Sigmoid colon (tissue), 7 donors: Measurements from ENCODE around the gene HNRNPU. TPM values are rescaled to one million over a fixed set of nuclear protein-coding genes. Genes with fewer than 3 reads are reported as not detected.

Experiments
- DNase-seq: peaks from one replicate; pipeline ENCODE4 v3.0.0-alpha.2; 2019
- H3K27ac ChIP-seq, 4 donors: fragments of 200-600 bp; sonication (generic); one replicate each; pipeline ENCODE4 v1.5.1; 2016 to 2019; ENCODE audit warnings: mild to moderate bottlenecking in 1 of 4
- H3K27me3 ChIP-seq, 3 donors: fragments of 200-600 bp; sonication (generic); one replicate each; pipeline ENCODE4 v1.5.1; 2019; ENCODE audit warnings: mild to moderate bottlenecking in 1 of 3
- H3K36me3 ChIP-seq, 4 donors: fragments of 200-600 bp; sonication (generic); one replicate each; pipeline ENCODE4 v1.5.1; 2016 to 2019
- H3K4me1 ChIP-seq, 4 donors: fragments of 200-600 bp; sonication (generic); one replicate each; pipeline ENCODE4 v1.5.1; 2017 to 2019
- H3K4me3 ChIP-seq, 4 donors: fragments of 200-600 bp; sonication (generic); one replicate each; pipeline ENCODE4 v1.5.1; 2017 to 2019; ENCODE audit warnings: mild to moderate bottlenecking in 2 of 4, moderate library complexity in 1 of 4
- H3K9me3 ChIP-seq, 4 donors: fragments of 200-600 bp in 3 of 4; sonication (generic) in 3 of 4; one replicate each; pipeline versions ENCODE4 v1.5.1 to v1.6.1; 2013 to 2019
- EP300 ChIP-seq, 4 donors: sonication (generic); formaldehyde crosslinking; IDR thresholded peaks; one replicate each; pipeline ENCODE4 v1.6.1; 2017; ENCODE audit warnings: antibody characterized with exemption in 4 of 4
- POLR2A ChIP-seq, 2 donors: fragments of 450-650 bp; IDR thresholded peaks; one replicate each; pipeline ENCODE4 v1.6.1; 2016; ENCODE audit warnings: antibody characterized with exemption in 2 of 2, mild to moderate bottlenecking in 2 of 2, moderate library complexity in 2 of 2
- POLR2AphosphoS5 ChIP-seq, 4 donors: sonication (generic); formaldehyde crosslinking; IDR thresholded peaks; one replicate each; pipeline ENCODE4 v1.6.1; 2017; ENCODE audit warnings: antibody characterized with exemption in 4 of 4
- WGBS, 2 donors: extraction: QIAGEN DNeasy Blood & Tissue Kit; methylation state at CpG; one replicate each; pipeline ENCODE4 v1.1.7; 2013; 5-methylcytosine and 5-hydroxymethylcytosine counted together
- intact Hi-C: fragments of 100-400 bp; cut with DNase I; formaldehyde crosslinking; loops from one replicate; pipeline ENCODE4 v1.15.1; 2023
- polyA plus RNA-seq, 3 donors: library from polyadenylated mRNA; stranded (reverse); fragments of 200-250 nt; gene quantifications; one replicate each; pipeline ENCODE4 v1.2.3, GENCODE V29; 2013
- total RNA-seq, 4 donors: library from RNA; depleted of rRNA; stranded (reverse); fragments of >200 nt; gene quantifications; one replicate each; pipeline ENCODE4 v1.1.0, GENCODE V29; 2016
- TF ChIP-seq, protein P1 (sequence below), 4 experiments: fragments of 450-650 bp in 3 of 4; fragments of 200-600 bp in 1 of 4; IDR thresholded peaks; one replicate each; pipeline ENCODE4 v1.5.1; 2016 to 2019; ENCODE audit warnings: antibody characterized with exemption in 4 of 4, mild to moderate bottlenecking in 3 of 4, moderate library complexity in 2 of 4
- donor health status: healthy with polysubstance abuse.
- donor health status: Bipolar disorder and iron deficiency.
- donor health status: healthy.

Gene HNRNPU
- total and polyA plus RNA-seq, 7 donors, result 71.0 to 339 (median 264) TPM

DNA sequence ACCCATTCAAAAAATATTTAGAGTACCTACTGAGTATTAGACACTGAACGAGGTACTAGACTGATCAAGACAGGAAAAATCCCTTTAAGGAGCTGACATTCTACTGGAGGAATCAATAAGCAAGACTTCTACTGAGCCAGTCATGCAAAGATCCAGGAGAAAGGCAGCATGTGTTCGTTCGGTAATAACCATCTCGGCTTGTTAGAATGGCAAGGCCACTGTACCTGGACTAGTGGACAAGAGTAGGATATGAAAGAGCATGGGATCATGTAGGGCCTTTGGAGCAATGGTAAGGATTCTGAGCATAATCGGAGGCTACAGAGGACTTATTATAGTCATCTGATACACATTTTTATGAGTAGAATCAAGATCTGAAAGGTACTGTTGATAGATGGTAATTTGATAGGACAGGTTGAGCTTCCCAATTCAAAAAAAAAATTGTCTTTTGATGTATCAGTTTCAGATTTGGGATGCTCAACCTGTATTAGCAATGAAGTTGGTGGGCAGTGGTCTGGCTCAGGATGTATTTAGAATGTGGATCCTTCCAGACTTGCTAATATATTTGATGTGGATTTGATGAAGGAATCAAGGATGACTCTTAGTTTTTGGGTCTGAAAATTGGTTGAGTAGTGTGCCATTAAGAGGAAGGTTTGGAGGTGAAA lies 26.6 kb downstream of the HNRNPU start:
- intact Hi-C loops, result loop anchor here (10.0 kb wide), 1 partner anchor 1583 kb away; the partner anchor contains the start of genes CEP170 and SDCCAG8
- WGBS, 2 donors, result 51 to 84% methylated on average over 5 of the region's 5 CpGs
- no peaks in the 10 kb centered on the region for H3K27me3 ChIP-seq
- DNase-seq, result no peak
- peak overlapping the region; percentile 98 to 100 (median 99) for H3K27ac ChIP-seq
- H3K9me3 ChIP-seq, result no peaks in the 10 kb centered on the region
- TF ChIP-seq EP300 (IDR thresholded peaks at IDR 0.05), result no peak
- TF ChIP-seq, protein P1, sequence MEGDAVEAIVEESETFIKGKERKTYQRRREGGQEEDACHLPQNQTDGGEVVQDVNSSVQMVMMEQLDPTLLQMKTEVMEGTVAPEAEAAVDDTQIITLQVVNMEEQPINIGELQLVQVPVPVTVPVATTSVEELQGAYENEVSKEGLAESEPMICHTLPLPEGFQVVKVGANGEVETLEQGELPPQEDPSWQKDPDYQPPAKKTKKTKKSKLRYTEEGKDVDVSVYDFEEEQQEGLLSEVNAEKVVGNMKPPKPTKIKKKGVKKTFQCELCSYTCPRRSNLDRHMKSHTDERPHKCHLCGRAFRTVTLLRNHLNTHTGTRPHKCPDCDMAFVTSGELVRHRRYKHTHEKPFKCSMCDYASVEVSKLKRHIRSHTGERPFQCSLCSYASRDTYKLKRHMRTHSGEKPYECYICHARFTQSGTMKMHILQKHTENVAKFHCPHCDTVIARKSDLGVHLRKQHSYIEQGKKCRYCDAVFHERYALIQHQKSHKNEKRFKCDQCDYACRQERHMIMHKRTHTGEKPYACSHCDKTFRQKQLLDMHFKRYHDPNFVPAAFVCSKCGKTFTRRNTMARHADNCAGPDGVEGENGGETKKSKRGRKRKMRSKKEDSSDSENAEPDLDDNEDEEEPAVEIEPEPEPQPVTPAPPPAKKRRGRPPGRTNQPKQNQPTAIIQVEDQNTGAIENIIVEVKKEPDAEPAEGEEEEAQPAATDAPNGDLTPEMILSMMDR (IDR thresholded peaks at IDR 0.05), result no peak
- peak in 2 of 4 donors; percentile 9 to 20 for TF ChIP-seq POLR2AphosphoS5 (IDR thresholded peaks at IDR 0.05)
- no peak for TF ChIP-seq POLR2A (IDR thresholded peaks at IDR 0.05)
- H3K36me3 ChIP-seq, result peaks cover 0 to 23% (median 6%) of the 10 kb centered on the region in 4 donors
- peak overlapping the region in 1 of 4 donors; percentile 81 for H3K4me3 ChIP-seq
- peaks cover 0 to 72% (median 67%) of the 10 kb centered on the region in 4 donors for H3K4me1 ChIP-seq

DNA sequence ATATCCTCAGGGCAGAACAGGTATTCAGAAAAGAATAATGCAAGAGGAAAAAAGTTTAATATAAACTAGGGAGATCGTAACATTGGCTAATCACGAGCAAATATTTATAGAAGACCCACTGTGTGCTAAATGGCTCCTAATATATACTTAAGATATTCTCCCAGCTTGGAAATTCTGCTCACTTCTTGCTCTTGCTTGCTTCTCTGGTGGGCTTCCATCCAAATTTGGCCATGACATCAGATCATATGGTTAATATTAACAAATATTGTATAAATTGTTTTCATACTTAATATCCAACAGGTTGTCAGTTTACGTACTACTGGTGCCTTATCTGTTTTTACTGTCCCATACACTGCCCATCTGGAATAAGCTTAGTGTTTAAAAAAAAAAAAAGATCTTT lies 27.8 kb downstream of the HNRNPU start:
- H3K36me3 ChIP-seq, result peaks cover 0 to 12% (median 0%) of the 10 kb centered on the region in 4 donors
- intact Hi-C loops, result loop anchor here (10.0 kb wide), 1 partner anchor 1582 kb away; the partner anchor contains the start of genes CEP170 and SDCCAG8
- WGBS, 2 donors, result 7 to 24% methylated on average over 3 of the region's 3 CpGs

DNA sequence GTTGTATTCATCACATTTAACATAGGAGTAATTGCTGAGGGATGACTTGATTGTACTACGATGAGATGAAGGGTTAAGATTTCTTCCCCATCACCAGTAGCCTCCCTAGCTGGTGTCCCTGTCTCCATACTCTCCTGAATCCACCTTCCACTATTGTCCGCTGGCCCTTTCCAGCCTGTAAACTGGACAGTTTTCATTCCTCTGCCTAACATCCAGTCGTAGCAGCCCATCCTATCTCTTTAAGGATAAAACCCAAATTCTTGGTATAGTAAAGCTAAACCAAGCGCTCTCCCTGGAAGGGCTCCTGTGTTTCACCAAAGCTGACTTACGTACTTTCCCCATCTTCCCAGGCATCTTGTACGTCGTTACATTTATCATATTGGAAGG lies 28.2 kb downstream of the HNRNPU start:
- Histone ChIP-seq H3K27ac (peak overlapping the region; percentile 98 to 100 (median 99)), H3K36me3 (peaks cover 0 to 12% (median 0%) of the 10 kb centered on the region in 4 donors), H3K9me3 (no peaks in the 10 kb centered on the region), H3K27me3 (no peaks in the 10 kb centered on the region), H3K4me1 (peaks cover 0 to 62% (median 53%) of the 10 kb centered on the region in 4 donors), H3K4me3 (peak overlapping the region; percentile 70 to 81 (median 76))
- 0 to 3% methylated on average over 7 of the region's 7 CpGs for WGBS, 2 donors
- intact Hi-C loops, result loop anchor here (10.0 kb wide), 1 partner anchor 1581 kb away; the partner anchor contains the start of genes CEP170 and SDCCAG8
- no peak for DNase-seq
- TF ChIP-seq POLR2A (IDR thresholded peaks at IDR 0.05), result no peak
- TF ChIP-seq POLR2AphosphoS5 (IDR thresholded peaks at IDR 0.05), result peak in 3 of 4 donors; percentile 0 to 40 (median 26)
- TF ChIP-seq EP300 (IDR thresholded peaks at IDR 0.05), result no peak

More for the DNA sequence above, 27.8 kb downstream of the HNRNPU start:
- Histone ChIP-seq H3K27me3 (no peaks in the 10 kb centered on the region), H3K9me3 (no peaks in the 10 kb centered on the region), H3K4me1 (peaks cover 0 to 67% (median 58%) of the 10 kb centered on the region in 4 donors), H3K27ac (peak overlapping the region; percentile 98 to 100 (median 99)), H3K4me3 (peak overlapping the region; percentile 70 to 81 (median 76))
- TF ChIP-seq EP300 (IDR thresholded peaks at IDR 0.05) (no peak), POLR2AphosphoS5 (IDR thresholded peaks at IDR 0.05) (no peak), POLR2A (IDR thresholded peaks at IDR 0.05) (no peak)
- TF ChIP-seq, protein P1 (IDR thresholded peaks at IDR 0.05), result no peak
- no peak for DNase-seq

DNA sequence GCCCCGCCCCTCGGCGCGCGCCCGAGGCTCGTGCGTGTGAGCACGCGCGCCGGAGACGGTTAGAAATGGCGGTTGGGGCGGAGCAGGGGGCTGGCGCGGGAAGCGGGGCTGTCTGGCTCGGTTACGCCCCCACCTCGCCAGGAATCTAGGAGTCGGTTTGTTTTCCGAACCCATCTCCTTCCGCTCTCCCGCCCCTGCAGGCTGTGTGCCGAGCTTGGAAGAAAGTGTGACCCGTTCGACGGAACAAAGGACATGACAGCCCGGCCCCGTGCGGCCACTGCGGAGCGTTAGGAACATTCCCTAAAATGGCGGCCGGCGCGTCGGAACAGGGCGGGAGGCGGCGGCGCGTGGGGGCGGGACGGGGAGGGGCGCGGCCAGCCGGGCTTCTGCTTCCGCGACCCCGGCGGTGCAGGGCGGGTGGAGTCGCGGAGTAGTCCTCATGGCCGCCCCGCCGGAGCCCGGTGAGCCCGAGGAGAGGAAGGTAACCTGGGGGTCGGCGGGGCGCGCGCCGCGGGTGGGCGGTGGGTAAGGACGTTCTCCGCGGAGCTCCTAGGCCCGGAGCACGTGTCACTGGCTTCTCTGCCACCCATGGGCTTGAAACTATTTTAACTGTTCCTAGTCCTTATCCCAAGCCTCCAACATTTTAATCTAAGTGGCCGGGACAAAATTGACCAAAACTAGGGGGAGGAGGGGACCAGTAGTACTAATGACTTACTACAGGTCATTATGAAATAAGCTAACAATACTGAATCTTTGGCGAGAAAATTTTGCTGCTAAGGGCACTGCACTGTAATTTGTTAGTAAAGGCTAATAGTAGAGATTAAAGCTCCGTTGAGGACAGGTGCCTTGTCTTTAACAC lies 28.8 kb downstream of the HNRNPU start, which contains the start of gene COX20:
Gene COX20 (plus strand): TSS at position 383 of the 859 bp plus-strand sequence. CDS start 57 bp downstream, at position 440.
- Histone ChIP-seq H3K4me1 (peaks cover 0 to 56% (median 47%) of the 10 kb centered on the region in 4 donors), H3K4me3 (peak within 1 kb of the TSS; percentile 70 to 81 (median 76)), H3K27me3 (no peaks in the 10 kb centered on the region), H3K9me3 (no peaks in the 10 kb centered on the region), H3K27ac (peak within 1 kb of the TSS; percentile 98 to 100 (median 99)), H3K36me3 (peaks cover 0 to 12% (median 0%) of the 10 kb centered on the region in 4 donors)
- intact Hi-C loops, result loop anchor here (1.0 to 10.0 kb wide), 3 partner anchors 29 to 1581 kb away; partner anchors contain the start of genes CEP170, HNRNPU and SDCCAG8
- DNase-seq, result peak; percentile 96
- WGBS, 2 donors, result 0 to 1% methylated on average over 77 of the region's 77 CpGs
- TF ChIP-seq EP300 (IDR thresholded peaks at IDR 0.05) (peak in 1 of 4 donors; percentile 50), POLR2AphosphoS5 (IDR thresholded peaks at IDR 0.05) (peak; percentile 60 to 89 (median 85)), POLR2A (IDR thresholded peaks at IDR 0.05) (peak; percentile 42 to 45)
- TF ChIP-seq, protein P1 (IDR thresholded peaks at IDR 0.05), result no peak
